Activated T-cell treated with anti-CD3 and anti-CD28 coated beads for 24 hours (primary cell): Measurements from ENCODE around the gene HDAC5.
"Not testable (repeated sequence)": the region's sequence is repeated elsewhere in the genome, so short reads cannot be mapped to it uniquely, and the experiment has no call there.

Source experiments
- DNase-seq: peaks from one replicate; pipeline ENCODE4 v3.0.0-alpha.2; 2020; ENCODE audit warnings: low read depth

HDAC5 gene

GRCh38 chr17:44123356-44124117 is at the start of gene HDAC5:
HDAC5 (minus strand) TSS chr17:44123641; CDS start chr17:44117515, 6,126 bp downstream.
- DNase-seq, result peak; percentile 94

GRCh38 chr17:44171931-44172455 is 48.6 kb upstream of the HDAC5 start:
- no peak for DNase-seq

- no peak for DNase-seq
Measured at GRCh38 chr17:44170499-44171201, 47.2 kb upstream of the HDAC5 start, which contains the start of gene ASB16. ASB16 (plus strand) TSS chr17:44170704; CDS start chr17:44170790, 86 bp downstream.

DNA sequence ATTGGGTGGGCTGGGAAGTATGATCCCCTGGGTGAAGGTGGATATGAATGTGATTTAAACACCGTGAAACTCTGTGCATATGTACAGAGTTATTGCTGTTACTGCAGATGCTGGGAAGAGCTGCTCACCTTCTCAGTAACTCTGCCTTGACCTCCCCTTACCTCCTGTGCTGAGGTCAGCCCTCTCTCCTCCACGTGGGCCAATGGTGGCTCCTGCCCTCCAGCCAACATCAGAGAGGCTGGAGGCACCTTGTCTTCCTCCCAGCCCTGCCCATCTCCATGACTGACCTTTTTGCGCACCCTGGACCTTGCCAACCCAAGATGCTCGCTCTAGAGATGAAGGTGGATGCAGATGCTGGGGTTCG is 46.7 kb upstream of the HDAC5 start:
- no peak for DNase-seq

- no peak for DNase-seq
Measured at GRCh38 chr17:44167181-44167861, 43.9 kb upstream of the HDAC5 start.

- DNase-seq, result no peak
Measured at GRCh38 chr17:44164476-44164875, 41.0 kb upstream of the HDAC5 start.

DNA sequence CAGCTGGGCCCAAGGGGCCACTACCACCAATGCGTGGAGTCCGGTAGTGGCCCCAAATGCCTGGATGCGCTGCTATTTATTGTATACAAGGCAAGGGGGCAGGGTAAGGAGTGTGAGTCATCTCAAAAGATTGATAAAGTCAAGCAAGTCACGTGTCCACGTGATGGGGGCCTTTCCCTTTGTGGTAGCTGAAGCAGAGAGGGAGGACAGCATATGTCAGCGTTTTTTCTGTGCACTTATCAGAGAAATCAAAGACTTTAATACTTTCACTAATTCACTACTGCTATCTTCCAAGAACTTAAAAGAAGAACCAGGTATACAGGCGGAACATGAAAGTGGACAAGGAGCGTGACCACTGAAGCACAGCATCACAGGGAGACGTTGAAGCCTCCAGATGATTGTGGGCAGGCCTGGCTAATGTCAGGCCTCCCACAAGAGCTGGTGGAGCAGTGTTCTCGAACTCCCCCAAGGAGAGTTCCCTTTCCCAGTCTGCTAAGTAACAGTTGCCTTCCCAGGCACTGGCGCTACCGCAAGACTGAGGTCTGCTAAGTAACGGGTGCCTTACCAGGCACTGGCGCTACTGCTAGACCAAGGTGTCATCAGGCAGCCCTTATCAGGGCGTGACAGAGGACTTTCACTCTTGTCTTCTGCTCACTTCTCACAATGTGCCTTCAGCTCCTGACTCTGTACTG is 36.2 kb upstream of the HDAC5 start:
- no peak for DNase-seq

- DNase-seq, result no peak
Measured at GRCh38 chr17:44155488-44155887, 32.0 kb upstream of the HDAC5 start.

GRCh38 chr17:44152875-44153274 is 29.4 kb upstream of the HDAC5 start:
- DNase-seq, result no peak

GRCh38 chr17:44149750-44150329 is 26.4 kb upstream of the HDAC5 start:
- DNase-seq, result no peak

GRCh38 chr17:44149066-44149465 is 25.6 kb upstream of the HDAC5 start:
- not testable (repeated sequence) for DNase-seq

DNA sequence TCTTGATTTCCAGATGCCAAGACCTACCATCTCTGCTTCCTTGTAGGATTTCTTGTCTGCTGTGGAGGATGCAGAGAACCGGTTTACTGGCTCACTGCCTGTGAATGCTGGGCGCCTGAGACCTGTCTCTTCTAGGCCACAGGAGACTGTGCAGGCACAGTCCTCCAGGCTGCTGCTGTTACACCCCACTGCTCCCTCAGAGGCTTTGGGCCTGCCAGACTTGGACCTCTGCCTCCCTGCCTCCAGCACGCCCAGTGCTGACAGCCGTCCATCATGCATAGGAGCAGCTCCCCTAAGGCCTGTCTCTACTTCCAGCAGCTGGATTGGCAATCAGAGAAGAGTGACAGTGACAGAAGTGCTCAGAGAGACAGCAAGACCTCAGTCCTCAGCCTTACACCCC is 24.4 kb upstream of the HDAC5 start:
- DNase-seq, result no peak

DNA sequence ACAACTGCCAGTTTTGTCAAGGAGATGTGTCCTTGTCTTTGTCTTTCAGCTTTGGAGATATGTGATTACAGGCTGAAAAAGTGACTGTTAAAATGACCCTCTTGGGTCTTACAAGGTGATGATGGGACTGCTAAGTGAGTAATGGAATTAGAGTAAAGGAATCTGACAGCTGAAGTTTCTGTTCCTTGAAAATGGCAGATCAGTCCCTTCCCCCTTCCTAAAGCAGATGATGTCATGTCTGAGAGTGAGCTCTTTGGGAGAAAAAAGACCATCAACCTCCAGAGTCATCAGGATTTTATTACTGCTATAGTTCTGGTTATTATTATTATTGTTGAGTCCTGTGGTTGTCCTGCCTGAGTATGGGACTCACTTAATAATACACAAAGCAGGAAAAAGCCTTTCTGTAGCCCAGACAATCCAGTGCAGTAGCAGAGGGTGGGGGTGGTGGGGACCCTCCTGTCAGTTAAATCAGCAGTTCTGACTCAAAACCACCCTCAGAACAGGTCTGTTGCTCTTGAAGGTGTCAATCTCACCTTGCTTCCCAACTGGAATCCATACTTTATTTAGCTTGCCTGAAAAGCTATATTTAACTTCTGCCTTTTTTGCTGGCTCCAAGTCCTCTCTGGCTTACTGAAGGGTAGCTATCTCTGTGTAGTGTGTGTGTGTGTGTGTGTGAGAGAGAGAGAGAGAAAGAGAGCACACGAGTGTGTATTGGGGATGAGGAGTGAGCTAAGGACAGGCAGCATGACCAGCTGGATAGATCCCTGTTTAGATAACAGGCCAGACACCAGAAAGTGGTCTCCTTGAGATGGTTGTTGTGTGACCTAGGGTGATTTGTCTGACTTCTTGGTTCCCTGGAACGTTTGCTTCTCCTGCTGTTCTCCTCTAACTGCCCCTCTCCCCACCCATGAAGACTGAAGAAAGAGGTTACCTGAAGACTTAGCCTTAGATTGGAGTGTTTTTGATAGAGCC is 23.2 kb upstream of the HDAC5 start:
- no peak for DNase-seq

DNA sequence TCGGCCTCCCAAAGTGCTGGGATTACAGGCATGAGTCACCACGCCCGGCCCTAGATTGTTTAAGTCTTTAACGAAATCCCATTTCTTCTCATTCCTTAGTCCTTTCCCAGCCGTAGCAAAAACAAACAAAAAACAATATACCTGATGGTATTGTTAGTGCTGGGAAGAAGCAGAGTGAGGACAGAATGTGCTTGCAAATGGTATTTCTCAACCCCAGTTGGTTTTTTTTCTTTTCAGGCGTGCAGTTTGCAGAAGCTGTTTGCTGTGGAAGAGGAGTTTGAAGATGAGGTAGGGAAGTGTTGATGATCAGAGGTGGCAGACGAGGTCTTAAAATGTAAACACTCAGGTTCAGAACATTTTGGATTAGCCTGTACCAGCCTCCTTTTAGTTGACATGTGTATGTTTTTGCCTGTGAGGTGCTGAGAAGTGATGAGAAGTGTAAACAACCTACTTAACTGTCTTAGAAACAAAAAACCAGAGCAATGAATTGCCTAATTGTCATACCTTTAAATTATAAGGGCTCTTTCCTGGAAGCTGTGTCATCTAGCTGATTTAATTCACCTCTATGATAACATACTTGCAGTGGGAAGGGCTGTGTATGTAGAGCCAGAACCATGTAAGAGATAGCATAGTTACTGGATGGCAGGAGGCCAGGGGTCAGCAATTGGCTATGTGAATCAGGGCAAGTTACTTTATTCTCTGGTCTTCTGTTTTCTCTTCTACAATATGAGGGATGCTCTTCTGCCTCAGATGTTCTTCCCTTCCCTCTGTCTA is 21.7 kb upstream of the HDAC5 start:
- no peak for DNase-seq

DNA sequence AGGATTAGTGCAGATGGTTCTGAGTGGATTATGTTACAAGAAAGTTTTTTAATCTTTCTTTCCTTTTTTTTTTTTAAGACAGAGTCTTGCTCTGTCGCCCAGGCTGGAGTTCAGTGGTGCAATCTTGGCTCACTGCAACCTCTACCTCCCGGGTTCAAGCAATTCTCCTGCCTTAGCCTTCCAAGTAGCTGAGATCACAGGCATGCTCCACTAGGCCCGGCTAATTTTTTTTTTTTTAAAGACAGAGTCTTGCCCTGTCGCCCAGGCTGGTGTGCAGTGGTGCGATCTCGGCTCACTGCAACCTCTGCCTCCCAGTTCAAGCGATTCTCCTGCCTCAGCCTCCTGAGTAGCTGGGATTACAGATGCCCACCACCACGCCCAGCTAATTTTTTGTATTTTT is 20.5 kb upstream of the HDAC5 start:
- DNase-seq, result not testable (repeated sequence)

- DNase-seq, result peak; percentile 72
Measured at GRCh38 chr17:44137891-44138709, 14.7 kb upstream of the HDAC5 start.

DNA sequence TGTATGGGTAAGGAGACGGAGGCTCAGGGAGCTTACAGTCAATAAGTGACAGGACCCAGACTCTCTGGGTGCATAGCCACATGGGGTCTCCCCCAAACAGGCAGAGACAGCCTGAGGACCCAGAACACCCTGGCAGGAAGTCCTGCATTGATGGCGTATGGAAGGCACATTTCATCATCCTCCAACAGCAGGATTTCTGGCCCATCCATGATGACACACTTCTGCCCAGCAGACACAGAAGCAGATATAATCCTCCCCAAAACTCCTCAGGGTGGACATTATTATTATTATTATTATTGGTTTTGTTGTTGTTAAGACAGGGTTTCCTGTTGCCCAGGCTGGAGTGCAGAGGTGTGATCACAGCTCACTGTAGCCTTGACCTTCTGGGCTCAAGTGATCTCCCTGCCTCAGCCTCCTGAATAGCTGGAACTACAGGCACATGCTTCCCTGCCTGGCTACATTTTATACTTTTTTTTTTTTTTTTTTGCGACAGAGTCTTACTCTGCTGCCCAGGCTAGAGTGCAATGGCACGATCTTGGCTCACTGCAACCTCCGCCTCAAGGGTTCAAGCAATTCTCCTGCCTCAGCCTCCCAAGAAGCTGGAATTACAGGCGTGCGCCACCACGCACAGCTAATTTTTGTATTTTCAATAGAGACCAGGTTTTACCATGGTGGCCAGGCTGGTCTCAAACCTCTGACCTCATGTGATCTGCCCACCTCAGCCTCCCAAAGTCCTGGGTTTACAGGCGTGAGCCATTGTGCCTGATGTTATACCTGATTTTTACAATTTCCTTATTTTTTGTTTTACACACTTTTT is 11.5 kb upstream of the HDAC5 start:
- no peak for DNase-seq

DNA sequence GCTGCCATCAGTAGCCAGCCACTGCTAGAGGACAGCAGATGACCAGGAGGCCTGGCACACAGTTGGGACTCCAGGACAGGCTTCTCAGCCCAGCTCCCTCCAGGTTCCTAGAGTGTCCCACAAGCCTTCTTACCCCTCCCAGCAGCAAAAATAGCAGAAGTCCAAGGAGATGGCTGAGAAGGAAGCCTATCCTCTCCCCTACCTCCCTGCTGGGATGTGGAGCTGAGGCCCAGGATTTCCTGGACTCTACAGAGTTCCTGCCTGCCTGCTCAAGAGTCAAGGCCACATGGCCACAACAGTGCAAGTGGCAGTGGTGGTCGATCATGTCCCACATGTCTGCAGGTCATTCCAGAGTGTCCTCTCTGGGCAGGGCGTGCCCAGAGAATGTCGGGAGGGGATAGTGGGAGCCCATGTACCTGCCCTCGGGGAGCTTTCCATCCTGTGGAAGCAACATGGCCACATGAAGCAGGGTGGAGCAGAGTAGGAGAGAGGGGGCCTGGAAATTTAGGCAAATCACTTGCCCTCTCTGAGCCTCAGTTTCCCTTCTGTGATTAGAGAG is 10.6 kb upstream of the HDAC5 start:
- no peak for DNase-seq
